ENCODE measurements around the gene SLK. TPM values are rescaled to one million over a fixed set of nuclear protein-coding genes. Genes with fewer than 3 reads are reported as not detected.

SLK gene
- polyA plus RNA-seq, 2 of the 4 experiments (the other 2 are of a cell fraction) = 23.3 to 29.2 TPM

DNA sequence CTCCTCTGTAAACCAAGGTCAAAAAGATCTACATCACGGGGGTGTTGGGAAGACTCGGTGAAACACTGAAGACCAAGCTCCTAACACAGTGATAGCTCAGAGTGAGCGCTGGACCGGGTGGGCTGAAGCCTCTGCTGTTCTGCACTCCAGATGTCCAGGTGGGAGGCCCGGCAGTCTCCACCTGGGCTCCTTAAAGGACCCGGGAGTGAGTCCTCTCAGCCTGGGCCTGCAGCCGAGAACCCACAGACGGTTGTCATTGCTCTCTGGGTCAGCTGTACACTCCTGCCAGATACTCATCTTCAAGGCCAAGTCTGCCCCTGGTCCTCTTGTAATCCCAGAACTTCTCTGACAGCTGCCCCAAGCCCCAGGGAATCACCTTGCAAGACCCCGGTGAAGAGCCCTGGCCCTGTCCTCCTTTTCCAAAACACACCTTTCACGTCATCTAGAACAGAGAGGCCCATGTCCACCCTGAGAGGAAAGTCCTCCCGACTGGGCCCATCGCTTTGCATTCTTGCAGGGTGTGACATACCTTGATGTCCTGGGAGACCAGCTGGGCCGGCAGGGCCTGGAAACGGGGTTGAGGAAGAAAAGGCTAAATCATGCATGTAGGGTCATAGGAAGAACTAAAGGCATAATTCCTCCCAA is 75.1 kb downstream of the SLK start:
- DNase-seq (ENCODE audit: low read depth in 1 of 2, low spot score in 1 of 2) (no peak), ATAC-seq (no peak), FAIRE-seq (no peak)
- CTCF ChIA-PET = interaction anchor here (0.9 to 7.2 kb wide), 5 partner anchors 13 to 264 kb away, joined by 3 to 60 read pairs (median 3); partner anchors contain the start of genes GSTO1 and SFR1
- no peak overlapping the region for H3K4me2 ChIP-seq
- POLR2A ChIA-PET = interaction anchor here (2.0 kb wide), 1 partner anchor 80 kb away, joined by 6 read pairs; the partner anchor contains the start of gene SFR1
- no peak for TF ChIP-seq CBX2 (IDR thresholded peaks at IDR 0.05; ENCODE audit: borderline replicate concordance, low read depth)
- TF ChIP-seq FOSB (CRISPR knock-in tag; IDR thresholded peaks at IDR 0.05) = no peak
- no peak for TF ChIP-seq ESRRA (IDR thresholded peaks at IDR 0.05; ENCODE audit: borderline replicate concordance, low read length)
- no peak for TF ChIP-seq SREBF2 (IDR thresholded peaks at IDR 0.05)
- no peak for TF ChIP-seq JUNB (IDR thresholded peaks at IDR 0.05)
- no peak overlapping the region for H3K4me3 ChIP-seq
- no peaks in the 10 kb centered on the region for H3K9me3 ChIP-seq
- H3K27ac ChIP-seq = no peak overlapping the region
- peaks cover 10% of the 10 kb centered on the region; the same call in 2 of the 3 replicates for H3K4me1 ChIP-seq
- WGBS (ENCODE audit: missing lambda C conversion rate) = 85% methylated on average over 14 of the region's 14 CpGs

DNA sequence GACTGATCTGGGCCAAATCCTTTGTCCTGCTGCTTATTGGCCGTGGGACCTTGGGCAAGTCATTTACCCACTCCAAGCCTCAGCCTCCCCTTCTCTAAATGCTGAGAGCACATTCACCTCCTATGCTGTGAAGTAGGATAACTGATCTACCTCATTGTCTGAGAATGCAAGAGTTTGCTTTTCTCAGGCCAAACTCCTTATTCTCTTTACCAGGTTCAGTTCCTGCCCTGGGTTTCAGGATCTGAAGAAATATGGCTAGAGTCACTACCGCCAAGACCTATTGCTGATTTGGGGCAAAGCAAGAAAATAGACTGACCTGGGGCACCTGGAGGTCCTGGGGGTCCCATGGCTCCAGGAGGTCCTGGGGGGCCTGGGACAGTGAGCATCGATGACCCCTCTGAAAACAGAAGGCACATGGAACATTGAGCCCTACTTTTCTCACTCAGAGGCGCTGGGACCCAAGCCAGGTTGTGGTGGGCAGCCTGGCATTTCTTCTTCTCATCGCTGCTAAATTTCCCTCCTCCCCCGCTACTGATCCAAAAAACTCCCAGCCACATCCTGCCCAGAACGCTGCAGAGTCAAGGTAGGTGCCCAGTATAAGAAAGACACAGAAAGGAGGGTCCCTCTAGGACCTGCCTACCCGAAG is 76.4 kb downstream of the SLK start:
- no peak for FAIRE-seq
- ChIA-PET CTCF (interaction anchor here (0.7 to 7.2 kb wide), 3 partner anchors 79 to 155 kb away, joined by 3 to 166 read pairs (median 60); partner anchors contain the start of gene SFR1), POLR2A (interaction anchor here (2.0 kb wide), 1 partner anchor 79 kb away, joined by 6 read pairs; the partner anchor contains the start of gene SFR1)
- Histone ChIP-seq H3K9me3 (no peaks in the 10 kb centered on the region), H3K27ac (no peak overlapping the region), H3K4me2 (no peak overlapping the region), H3K4me3 (no peak overlapping the region), H3K4me1 (peaks cover 10% of the 10 kb centered on the region; the same call in 2 of the 3 replicates)
- no peak for DNase-seq (ENCODE audit: low read depth in 1 of 2, low spot score in 1 of 2)
- ATAC-seq = no peak
- WGBS (ENCODE audit: missing lambda C conversion rate) = 66% methylated on average over 8 of the region's 8 CpGs
- TF ChIP-seq GATA3 (IDR thresholded peaks at IDR 0.05; ENCODE audit: borderline replicate concordance) (no peak), SREBF2 (IDR thresholded peaks at IDR 0.05) (no peak), EHMT2 (IDR thresholded peaks at IDR 0.05; ENCODE audit: low read depth) (no peak), CEBPB (IDR thresholded peaks at IDR 0.05) (no peak), EHF (CRISPR knock-in tag; IDR thresholded peaks at IDR 0.05) (no peak), JUN (IDR thresholded peaks at IDR 0.05) (no peak), KDM5A (IDR thresholded peaks at IDR 0.05) (no peak), NFE2L2 (conservative IDR thresholded peaks at IDR 0.05; ENCODE audit: low read length) (no peak), CBX8 (IDR thresholded peaks at IDR 0.05) (no peak), NR3C1 (IDR thresholded peaks at IDR 0.05) (no peak), MYC (IDR thresholded peaks at IDR 0.05; ENCODE audit: borderline replicate concordance, low read length) (no peak), HOXB5 (CRISPR knock-in tag; IDR thresholded peaks at IDR 0.05) (no peak), FOSB (CRISPR knock-in tag; IDR thresholded peaks at IDR 0.05) (no peak), EP300 (IDR thresholded peaks at IDR 0.05) (no peak)
- TF ChIP-seq, protein P1, sequence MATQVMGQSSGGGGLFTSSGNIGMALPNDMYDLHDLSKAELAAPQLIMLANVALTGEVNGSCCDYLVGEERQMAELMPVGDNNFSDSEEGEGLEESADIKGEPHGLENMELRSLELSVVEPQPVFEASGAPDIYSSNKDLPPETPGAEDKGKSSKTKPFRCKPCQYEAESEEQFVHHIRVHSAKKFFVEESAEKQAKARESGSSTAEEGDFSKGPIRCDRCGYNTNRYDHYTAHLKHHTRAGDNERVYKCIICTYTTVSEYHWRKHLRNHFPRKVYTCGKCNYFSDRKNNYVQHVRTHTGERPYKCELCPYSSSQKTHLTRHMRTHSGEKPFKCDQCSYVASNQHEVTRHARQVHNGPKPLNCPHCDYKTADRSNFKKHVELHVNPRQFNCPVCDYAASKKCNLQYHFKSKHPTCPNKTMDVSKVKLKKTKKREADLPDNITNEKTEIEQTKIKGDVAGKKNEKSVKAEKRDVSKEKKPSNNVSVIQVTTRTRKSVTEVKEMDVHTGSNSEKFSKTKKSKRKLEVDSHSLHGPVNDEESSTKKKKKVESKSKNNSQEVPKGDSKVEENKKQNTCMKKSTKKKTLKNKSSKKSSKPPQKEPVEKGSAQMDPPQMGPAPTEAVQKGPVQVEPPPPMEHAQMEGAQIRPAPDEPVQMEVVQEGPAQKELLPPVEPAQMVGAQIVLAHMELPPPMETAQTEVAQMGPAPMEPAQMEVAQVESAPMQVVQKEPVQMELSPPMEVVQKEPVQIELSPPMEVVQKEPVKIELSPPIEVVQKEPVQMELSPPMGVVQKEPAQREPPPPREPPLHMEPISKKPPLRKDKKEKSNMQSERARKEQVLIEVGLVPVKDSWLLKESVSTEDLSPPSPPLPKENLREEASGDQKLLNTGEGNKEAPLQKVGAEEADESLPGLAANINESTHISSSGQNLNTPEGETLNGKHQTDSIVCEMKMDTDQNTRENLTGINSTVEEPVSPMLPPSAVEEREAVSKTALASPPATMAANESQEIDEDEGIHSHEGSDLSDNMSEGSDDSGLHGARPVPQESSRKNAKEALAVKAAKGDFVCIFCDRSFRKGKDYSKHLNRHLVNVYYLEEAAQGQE (IDR thresholded peaks at IDR 0.05) = no peak

- DNase-seq (ENCODE audit: low read depth in 1 of 2, low spot score in 1 of 2) = no peak
- no peak overlapping the region for H3K27ac ChIP-seq
- ChIA-PET POLR2A (no interaction called here), CTCF (interaction anchor here (0.7 to 4.7 kb wide), 2 partner anchors 81 to 156 kb away, joined by 3 to 166 read pairs; partner anchors contain the start of gene SFR1)
- no peak for FAIRE-seq
- no peaks in the 10 kb centered on the region for H3K9me3 ChIP-seq
- 62% methylated on average over 4 of the region's 4 CpGs for WGBS (ENCODE audit: missing lambda C conversion rate)
- no peak for TF ChIP-seq FOSL2 (IDR thresholded peaks at IDR 0.05)
- no peak for TF ChIP-seq FOSL2 (CRISPR knock-in tag; IDR thresholded peaks at IDR 0.05)
- TF ChIP-seq EP300 (IDR thresholded peaks at IDR 0.05) = no peak
- no peak for TF ChIP-seq POLR2A (IDR thresholded peaks at IDR 0.05; ENCODE audit: low read length)
- no peak for TF ChIP-seq TP53 (CRISPR knock-in tag; IDR thresholded peaks at IDR 0.05)
- TF ChIP-seq JUN (IDR thresholded peaks at IDR 0.05) = no peak
- TF ChIP-seq NFE2L2 (conservative IDR thresholded peaks at IDR 0.05; ENCODE audit: low read length) = no peak
- TF ChIP-seq RCOR1 (IDR thresholded peaks at IDR 0.05; ENCODE audit: low read depth, low read length) = no peak
- H3K4me3 ChIP-seq = no peak overlapping the region
- peaks cover 11% of the 10 kb centered on the region for H3K4me1 ChIP-seq
- no peak for ATAC-seq
- no peak overlapping the region for H3K4me2 ChIP-seq
Observed at GRCh38 chr10:104043854-104044253, 76.9 kb downstream of the SLK start.

Data from A549 (cell line).